GM12864 (cell line): Measurements from ENCODE around the gene STK38L.
A peak's percentile ranks its signal among the peaks of the same experiment; 100 is the strongest.

ENCODE experiments used
- DNase-seq: peaks from one replicate; pipeline ENCODE4 v3.0.0-alpha.2; 2011; ENCODE audit warnings: low read depth
- H3K4me3 ChIP-seq: 2 replicates; pipeline ENCODE4 v1.5.1; 2011; ENCODE audit warnings: mild to moderate bottlenecking, low read depth, low read length, control low read depth
- CTCF ChIP-seq: IDR thresholded peaks from 2 replicates; pipeline ENCODE4 v1.5.1; 2011; ENCODE audit warnings: low read depth, mild to moderate bottlenecking, moderate library complexity, low read length, control low read depth, inconsistent platforms; ENCODE audit errors: missing control alignments

STK38L gene

GRCh38 chr12:27285403-27285802 is 41.3 kb downstream of the STK38L start:
- H3K4me3 ChIP-seq, result peak overlapping the region; percentile 25; the same call in 1 of the 2 replicates
- DNase-seq, result no peak
- no peak for TF ChIP-seq CTCF

- TF ChIP-seq CTCF, result no peak
- DNase-seq, result no peak
- peak overlapping the region; percentile 19 for H3K4me3 ChIP-seq
These were observed 45.3 kb downstream of the STK38L start for GRCh38 chr12:27289414-27289813.

- no peak for DNase-seq
- TF ChIP-seq CTCF, result no peak
- no peak overlapping the region for H3K4me3 ChIP-seq
These were observed 46.5 kb downstream of the STK38L start for GRCh38 chr12:27290501-27291168.

- no peak for TF ChIP-seq CTCF
- DNase-seq, result no peak
- H3K4me3 ChIP-seq, result no peak overlapping the region
These were observed 47.8 kb downstream of the STK38L start for GRCh38 chr12:27291862-27292261.

- no peak overlapping the region for H3K4me3 ChIP-seq
- DNase-seq, result no peak
- TF ChIP-seq CTCF, result no peak
These were observed 48.6 kb downstream of the STK38L start for GRCh38 chr12:27292718-27293117.

- H3K4me3 ChIP-seq, result no peak overlapping the region
- no peak for DNase-seq
- no peak for TF ChIP-seq CTCF
These were observed 49.4 kb downstream of the STK38L start for GRCh38 chr12:27293463-27293862.

- DNase-seq, result no peak
- TF ChIP-seq CTCF, result no peak
- H3K4me3 ChIP-seq, result no peak overlapping the region
These were observed 52.6 kb downstream of the STK38L start for GRCh38 chr12:27296674-27297073.
